ENCODE measurements around the gene RAB3IP.

GRCh38 chr12:69810870-69811498 lies 72.3 kb downstream of the RAB3IP start:
- TF ChIP-seq CTCF (IDR thresholded peaks at IDR 0.05; ENCODE audit: borderline replicate concordance, extremely low read depth, low read length, poor library complexity, severe bottlenecking) (no peak), EZH2 (IDR thresholded peaks at IDR 0.05; ENCODE audit: borderline replicate concordance, low read depth, low read length, severe bottlenecking) (no peak)
